Stimulated activated CD4-positive, alpha-beta T cell treated with anti-CD3 and anti-CD28 coated beads, Interleukin-1b, Interleukin-23, amount 100 ng/mL, for 48 hours (primary cell): ENCODE results near the gene SF3B4.
A peak's percentile ranks its signal among the peaks of the same experiment; 100 is the strongest.
"Not testable (repeated sequence)": the region's sequence is repeated elsewhere in the genome, so short reads cannot be mapped to it uniquely, and the experiment has no call there.

Source experiments
- DNase-seq: peaks from one replicate; pipeline ENCODE4 v3.0.0-alpha.2; 2020

The SF3B4 gene

DNA sequence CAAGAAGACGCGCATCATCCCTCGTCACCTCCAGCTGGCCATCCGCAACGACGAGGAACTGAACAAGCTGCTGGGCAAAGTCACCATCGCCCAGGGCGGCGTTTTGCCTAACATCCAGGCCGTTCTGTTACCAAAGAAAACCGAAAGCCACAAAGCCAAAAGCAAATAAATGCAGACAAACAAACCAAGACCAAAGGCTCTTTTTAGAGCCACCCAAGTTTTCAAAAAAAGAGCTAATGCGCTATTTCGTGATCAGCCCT is 40.5 kb downstream of the SF3B4 start:
- DNase-seq, result not testable (repeated sequence)

DNA sequence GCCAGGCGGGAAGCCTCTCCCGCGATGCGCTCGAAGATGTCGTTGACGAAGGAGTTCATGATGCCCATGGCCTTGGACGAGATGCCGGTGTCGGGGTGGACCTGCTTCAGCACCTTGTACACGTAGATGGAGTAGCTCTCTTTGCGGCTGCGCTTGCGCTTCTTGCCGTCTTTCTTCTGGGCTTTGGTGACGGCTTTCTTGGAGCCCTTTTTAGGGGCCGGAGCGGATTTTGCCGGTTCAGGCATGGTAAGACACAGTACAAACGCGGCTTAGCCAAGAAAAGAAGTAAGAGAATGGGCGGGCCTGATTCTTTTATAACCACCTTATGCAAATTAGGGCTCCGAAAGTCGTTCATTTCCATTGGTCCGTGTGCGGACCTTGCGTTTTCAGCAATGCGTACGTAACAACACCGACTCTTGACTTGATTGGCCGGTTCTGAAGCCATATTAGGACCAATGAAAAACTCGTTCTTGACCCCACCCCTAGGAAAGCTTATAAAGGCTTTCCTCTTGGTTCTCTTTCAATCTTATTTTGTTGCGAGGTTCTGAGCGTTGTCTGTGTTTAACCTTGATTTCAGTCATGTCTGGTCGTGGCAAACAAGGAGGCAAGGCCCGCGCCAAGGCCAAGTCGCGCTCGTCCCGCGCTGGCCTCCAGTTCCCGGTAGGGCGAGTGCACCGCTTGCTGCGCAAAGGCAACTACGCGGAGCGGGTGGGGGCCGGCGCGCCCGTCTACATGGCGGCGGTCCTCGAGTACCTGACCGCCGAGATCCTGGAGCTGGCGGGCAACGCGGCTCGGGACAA is 41.0 kb downstream of the SF3B4 start:
- peak; percentile 89 for DNase-seq

DNA sequence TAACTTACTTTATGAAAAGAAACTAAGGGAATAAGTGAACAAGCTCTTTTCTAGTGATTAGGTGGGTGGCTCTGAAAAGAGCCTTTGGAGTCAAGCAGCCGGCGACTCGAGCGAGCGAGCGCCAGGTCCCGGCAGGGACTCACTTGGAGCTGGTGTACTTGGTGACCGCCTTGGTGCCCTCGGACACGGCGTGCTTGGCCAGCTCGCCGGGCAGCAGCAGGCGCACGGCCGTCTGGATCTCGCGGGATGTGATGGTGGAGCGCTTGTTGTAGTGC is 41.5 kb downstream of the SF3B4 start:
- not testable (repeated sequence) for DNase-seq

DNA sequence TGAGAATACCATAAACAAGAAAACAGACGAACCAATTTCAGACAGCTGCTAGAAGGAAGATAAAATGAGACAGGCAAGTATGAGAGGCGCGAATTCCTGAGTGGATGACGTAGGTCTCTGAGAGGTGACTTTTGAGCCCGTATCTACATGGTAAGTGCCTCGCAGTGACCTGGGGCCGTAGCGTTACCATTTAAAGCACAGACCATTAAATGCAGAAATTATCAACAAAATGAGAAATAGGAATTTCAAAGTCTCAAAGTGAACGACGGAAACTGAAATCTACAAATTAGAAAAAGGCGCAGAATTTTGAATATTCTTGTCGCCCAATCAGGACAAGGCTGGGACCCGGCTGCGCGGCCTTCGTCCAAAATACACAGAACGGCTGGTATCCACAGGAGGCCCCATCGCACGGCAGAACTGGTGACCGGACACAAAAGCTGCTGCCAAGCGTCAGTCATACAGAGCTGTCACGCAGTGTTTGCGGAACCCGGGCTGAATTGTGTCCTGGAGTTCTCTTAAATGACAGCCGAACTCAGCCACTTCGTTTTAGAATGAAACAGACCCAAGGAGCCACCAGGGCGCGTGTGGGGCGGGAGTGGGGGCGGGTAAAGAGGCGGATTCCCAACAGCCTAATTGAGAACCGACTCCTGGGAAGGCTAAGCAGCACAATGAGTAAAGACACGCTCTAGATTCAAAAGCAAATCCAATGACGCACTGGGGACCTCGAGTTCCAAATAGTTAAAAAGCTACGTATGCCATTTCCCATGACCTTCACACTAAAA is 42.1 kb downstream of the SF3B4 start:
- DNase-seq, result peak; percentile 87

DNA sequence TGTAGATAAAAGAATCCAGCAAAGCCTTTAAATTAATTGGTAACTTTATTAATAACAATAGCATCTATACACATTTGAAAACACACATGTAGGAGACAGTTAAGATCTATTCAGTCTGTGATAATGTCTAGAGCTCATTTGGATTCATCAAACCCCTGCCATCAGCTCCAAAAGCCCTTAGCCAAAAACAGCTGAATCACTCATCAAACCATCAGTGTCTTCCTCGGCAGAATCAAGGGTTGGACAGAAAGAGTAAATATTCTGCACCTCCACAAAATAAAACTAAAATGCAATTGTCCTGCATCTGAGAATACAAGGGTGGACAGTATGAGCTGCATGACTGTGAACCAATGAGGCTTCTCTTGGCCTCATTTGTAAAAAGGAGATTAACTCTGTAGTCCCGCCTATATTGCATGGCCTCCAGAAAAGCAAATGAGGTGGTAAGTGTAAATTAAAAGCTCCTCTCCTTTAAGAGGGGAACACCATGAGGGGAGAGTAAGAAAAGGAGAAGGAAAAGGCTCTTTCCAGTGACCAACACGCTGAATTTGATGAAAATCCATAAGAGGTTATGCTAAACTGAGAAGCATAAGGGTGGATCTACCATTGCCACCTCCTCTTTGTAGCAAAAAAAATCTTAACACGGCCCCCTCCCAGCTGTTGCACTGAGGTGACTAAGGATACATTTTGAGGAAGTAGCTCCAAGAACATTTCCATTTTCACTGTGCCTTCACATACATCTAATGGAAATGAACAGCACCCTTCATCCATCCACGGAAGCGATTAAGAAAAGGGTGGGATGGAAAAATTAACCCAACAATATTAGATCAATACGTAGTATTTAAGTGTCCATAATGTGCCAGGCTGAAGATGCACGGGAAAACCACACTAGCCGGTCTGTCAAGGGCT is 42.9 kb downstream of the SF3B4 start:
- peak; percentile 36 for DNase-seq

DNA sequence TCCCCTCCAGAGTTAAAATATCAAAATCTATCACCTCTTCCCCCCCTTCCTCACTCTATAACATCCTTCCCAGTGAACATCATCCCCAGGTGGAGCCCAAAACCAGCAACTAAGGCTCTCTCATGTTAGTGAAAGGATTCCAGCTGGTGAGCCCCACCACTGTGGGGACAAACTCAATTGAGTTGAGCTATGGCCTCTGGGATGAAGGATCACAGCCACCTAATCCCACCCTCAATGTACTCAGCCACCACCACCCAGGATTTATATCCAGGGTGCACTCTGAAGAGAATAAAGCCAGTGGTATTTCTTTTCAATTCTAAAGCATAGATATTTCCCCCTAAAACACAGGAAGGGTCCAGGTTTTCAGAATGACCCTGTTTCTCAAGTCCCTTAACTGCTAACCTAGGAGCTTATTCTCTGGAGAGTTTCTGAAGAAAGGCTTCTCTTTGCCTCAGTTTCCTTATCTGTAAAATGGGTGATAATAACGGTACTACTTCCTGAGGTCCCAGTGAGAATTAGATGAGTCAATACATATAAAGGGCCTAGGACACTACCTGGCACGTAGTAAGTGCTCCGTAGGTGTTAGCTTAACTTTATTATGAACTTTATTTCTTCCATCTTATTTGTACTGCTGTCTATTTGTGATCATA is 43.9 kb downstream of the SF3B4 start:
- DNase-seq, result no peak

DNA sequence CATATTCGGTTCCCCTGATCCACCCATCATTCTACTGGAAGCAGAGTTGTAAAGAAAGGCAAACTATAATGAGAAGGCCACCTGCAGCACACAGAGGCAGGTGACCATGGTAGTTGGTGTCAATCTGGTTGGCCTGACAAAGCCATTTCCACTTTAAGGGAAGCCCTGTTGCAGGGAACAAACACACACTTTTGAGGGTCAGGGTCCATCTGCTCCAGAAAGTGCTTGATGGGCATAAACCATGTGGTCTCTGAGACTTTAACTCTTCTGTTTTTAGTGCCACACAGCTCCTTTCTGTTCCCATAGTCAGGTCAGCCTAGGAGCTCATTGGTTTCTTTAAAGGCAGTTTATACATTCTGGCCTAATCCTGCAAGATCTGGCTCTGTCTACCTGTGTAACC is 45.7 kb downstream of the SF3B4 start:
- no peak for DNase-seq

DNA sequence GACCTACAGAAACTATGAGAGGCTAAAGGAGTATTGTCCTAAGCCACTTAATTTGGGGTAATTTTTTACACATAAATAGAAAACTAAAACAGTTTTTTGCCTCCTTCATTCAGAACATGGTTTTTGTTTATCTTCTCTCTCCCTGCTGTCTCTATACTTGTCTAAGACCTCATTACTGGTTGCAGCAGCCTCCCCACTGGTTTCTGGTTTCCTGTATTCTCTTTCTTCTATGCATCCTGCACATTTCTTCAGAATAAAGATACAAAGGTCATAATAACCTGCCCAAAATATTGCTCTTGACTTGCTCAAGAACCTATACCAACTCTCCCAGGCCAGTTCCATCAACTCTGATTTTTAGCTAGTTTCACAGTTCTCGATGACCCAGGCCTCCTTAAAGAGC is 48.0 kb downstream of the SF3B4 start:
- DNase-seq, result no peak

DNA sequence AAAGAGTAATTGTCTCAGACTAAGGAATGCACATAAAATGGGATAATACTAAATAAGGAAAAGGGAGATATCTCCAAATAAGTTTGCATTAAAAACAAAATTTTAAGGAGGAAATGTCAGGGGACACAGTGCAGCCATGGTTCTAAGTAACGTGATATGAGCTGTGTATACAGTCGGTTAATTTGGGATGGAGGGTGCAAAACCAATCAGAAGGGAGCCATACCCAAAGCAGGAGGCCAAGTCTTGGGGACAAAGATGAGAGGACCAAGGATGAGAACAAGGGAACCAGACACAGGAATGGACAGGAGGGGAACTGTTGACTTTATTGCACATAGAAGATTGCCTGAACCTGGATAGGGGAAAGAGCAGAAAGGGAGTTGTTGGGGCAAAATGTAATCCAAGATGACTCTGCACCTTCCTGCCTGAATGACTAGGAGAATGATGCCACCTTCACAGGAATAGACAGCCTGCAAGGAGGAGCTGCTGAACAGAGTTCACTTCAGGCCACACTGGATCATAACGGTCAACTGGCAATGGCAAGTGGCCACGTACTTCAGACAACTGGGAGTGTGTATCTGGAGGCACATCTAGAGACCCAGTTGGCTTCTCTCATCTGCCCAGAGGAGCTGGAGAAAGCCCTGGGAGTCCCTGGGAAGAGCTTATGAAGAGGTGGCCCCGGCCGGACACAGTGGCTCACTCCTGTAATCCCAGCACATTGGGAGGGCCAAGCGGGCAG is 50.2 kb downstream of the SF3B4 start:
- DNase-seq, result no peak
